Retinal pigment epithelial cell (primary cell): ENCODE results near the gene PTPRN2.

Experiments
- DNase-seq: peaks from one replicate; pipeline ENCODE4 v3.0.0-alpha.2; 2010; ENCODE audit warnings: low read depth
- H3K4me3 ChIP-seq: 2 replicates; pipeline ENCODE4 v1.5.1; 2011; ENCODE audit warnings: mild to moderate bottlenecking, low read length, control low read depth, moderate library complexity
- CTCF ChIP-seq: conservative IDR thresholded peaks from 2 replicates; pipeline ENCODE4 v1.5.1; 2011; ENCODE audit warnings: low read depth, low read length, control low read depth, inconsistent platforms

PTPRN2 gene

GRCh38 chr7:157788573-157788972 is 799.0 kb downstream of the PTPRN2 start:
- DNase-seq = no peak
- no peak overlapping the region for H3K4me3 ChIP-seq
- TF ChIP-seq CTCF = no peak

DNA sequence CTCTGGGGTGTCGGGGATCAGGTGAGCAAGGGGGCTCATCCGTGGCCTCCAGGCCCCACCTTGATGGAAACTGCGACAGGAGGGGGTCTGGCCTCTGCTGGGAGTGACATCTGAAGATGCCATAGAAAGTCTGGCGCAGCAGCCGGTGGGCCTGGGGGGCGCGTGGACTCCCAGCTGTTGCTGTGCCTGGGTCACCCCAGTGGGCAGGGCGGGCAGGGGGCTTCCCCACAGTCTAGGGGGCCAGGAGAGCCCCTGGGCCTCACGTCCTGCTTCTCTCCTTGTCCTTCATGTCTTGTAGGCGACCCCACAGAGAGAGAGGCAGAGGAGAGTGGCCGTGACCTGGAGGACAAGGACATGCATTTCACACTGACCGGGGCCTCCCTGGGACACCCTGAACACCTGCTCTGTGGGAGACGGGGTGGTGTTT is 800.3 kb downstream of the PTPRN2 start:
- no peak for DNase-seq
- TF ChIP-seq CTCF = no peak
- no peak overlapping the region for H3K4me3 ChIP-seq

GRCh38 chr7:157786375-157787274 is 801.0 kb downstream of the PTPRN2 start:
- no peak for DNase-seq
- TF ChIP-seq CTCF = no peak
- H3K4me3 ChIP-seq = no peak overlapping the region

GRCh38 chr7:157785486-157786186 is 802.0 kb downstream of the PTPRN2 start:
- no peak overlapping the region for H3K4me3 ChIP-seq
- no peak for DNase-seq
- no peak for TF ChIP-seq CTCF

DNA sequence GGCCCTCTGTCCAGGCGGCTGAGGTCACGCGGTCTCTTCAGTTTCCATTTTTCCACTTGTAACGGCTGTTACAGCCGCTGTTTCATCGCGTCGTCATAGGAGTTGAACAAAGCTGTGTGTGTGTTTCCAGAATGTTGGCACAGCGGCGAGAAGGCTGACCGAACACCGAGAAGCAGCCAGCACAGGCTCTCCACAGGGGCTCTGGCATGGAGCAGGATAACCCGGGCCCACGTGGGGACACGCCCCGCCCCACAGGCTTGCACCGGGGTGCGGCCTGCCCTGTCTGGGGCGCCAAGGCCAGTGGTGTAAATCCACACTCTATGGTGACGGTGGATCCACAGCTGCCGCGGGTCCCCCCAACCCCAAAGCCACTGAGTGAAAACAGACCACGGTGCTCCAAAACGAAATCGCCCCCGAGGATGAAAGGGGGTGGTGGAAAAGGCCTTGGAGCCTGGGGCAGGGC is 802.6 kb downstream of the PTPRN2 start:
- H3K4me3 ChIP-seq = no peak overlapping the region
- no peak for TF ChIP-seq CTCF

GRCh38 chr7:157784041-157784835 is 803.4 kb downstream of the PTPRN2 start:
- H3K4me3 ChIP-seq = no peak overlapping the region
- no peak for DNase-seq
- no peak for TF ChIP-seq CTCF

More for the DNA sequence above, 802.6 kb downstream of the PTPRN2 start:
- DNase-seq = no peak
